CD14-positive monocyte (primary cell): ENCODE data around the gene GPR150. TPM values are rescaled to one million over a fixed set of nuclear protein-coding genes. Genes with fewer than 3 reads are reported as not detected.

Source experiments
- DNase-seq, 3 donors: peaks; one replicate each; pipeline ENCODE4 v3.0.0-alpha.2; 2011 to 2022
- H2AFZ ChIP-seq: 2 replicates; pipeline ENCODE4 v1.6.0; 2012; ENCODE audit warnings: mild to moderate bottlenecking, low read depth, low read length, inconsistent platforms; ENCODE audit not compliant: insufficient read depth, poor library complexity, severe bottlenecking
- H3K27ac ChIP-seq, 2 donors: 1 replicate in 1 of 2; 2 replicates in 1 of 2; pipeline ENCODE4 v1.5.1; 2012 to 2013; ENCODE audit warnings: low read length in 2 of 2, control low read depth in 1 of 2, inconsistent platforms in 1 of 2, low read depth in 1 of 2, mild to moderate bottlenecking in 1 of 2
- H3K27me3 ChIP-seq, 2 donors: one replicate each; pipeline versions ENCODE4 v1.6.0 to v1.6.1; 2011 to 2013; ENCODE audit warnings: low read length in 2 of 2; ENCODE audit not compliant: control insufficient read depth in 2 of 2, insufficient read depth in 2 of 2
- H3K36me3 ChIP-seq, 2 donors: replicated peaks in 1 of 2; 1 replicate in 1 of 2; 2 replicates in 1 of 2; pipeline versions ENCODE4 v1.5.1 to v1.6.1; 2012 to 2013; ENCODE audit warnings: low read length in 2 of 2, control low read depth in 1 of 2, inconsistent platforms in 1 of 2, mild to moderate bottlenecking in 1 of 2; ENCODE audit not compliant: insufficient read depth in 2 of 2, control insufficient read depth in 1 of 2
- H3K4me1 ChIP-seq, 2 donors: 1 replicate in 1 of 2; 2 replicates in 1 of 2; pipeline versions ENCODE4 v1.5.1 to v1.6.1; 2012 to 2013; ENCODE audit warnings: low read length in 2 of 2, control low read depth in 1 of 2, inconsistent platforms in 1 of 2, mild to moderate bottlenecking in 1 of 2, moderate library complexity in 1 of 2; ENCODE audit not compliant: insufficient read depth in 2 of 2, control insufficient read depth in 1 of 2
- H3K4me2 ChIP-seq: replicated peaks from 2 replicates; pipeline ENCODE3; 2012; ENCODE audit warnings: low read length, moderate library complexity, mild to moderate bottlenecking; ENCODE audit not compliant: poor library complexity, severe bottlenecking; ENCODE audit errors: extremely low read depth
- H3K4me3 ChIP-seq, 3 experiments: fragments of 200-600 bp in 1 of 3; sonication (generic) in 1 of 3; replicated peaks in 1 of 3; 1 replicate in 2 of 3; 2 replicates in 1 of 3; pipeline ENCODE4 v1.5.1; 2011 to 2013; ENCODE audit warnings: low read length in 3 of 3, mild to moderate bottlenecking in 3 of 3, control low read depth in 2 of 3, low read depth in 2 of 3, inconsistent platforms in 1 of 3, moderate library complexity in 1 of 3
- H3K79me2 ChIP-seq: 2 replicates; pipeline ENCODE4 v1.6.0; 2012; ENCODE audit warnings: mild to moderate bottlenecking, control low read depth, inconsistent platforms, low read length, moderate library complexity; ENCODE audit not compliant: insufficient read depth
- H3K9ac ChIP-seq: 2 replicates; pipeline ENCODE4 v1.6.0; 2017; ENCODE audit warnings: low read length, mild to moderate bottlenecking; ENCODE audit not compliant: insufficient read depth, poor library complexity, severe bottlenecking
- H3K9me3 ChIP-seq, 2 donors: replicated peaks in 1 of 2; 1 replicate in 1 of 2; 2 replicates in 1 of 2; pipeline versions ENCODE4 v1.5.1 to v1.6.1; 2012 to 2013; ENCODE audit warnings: low read length in 2 of 2, control low read depth in 1 of 2; ENCODE audit not compliant: control insufficient read depth in 1 of 2, insufficient read depth in 1 of 2
- H4K20me1 ChIP-seq: 2 replicates; pipeline ENCODE4 v1.6.0; 2012; ENCODE audit warnings: mild to moderate bottlenecking, low read length, control low read depth, moderate library complexity; ENCODE audit not compliant: insufficient read depth
- H3K27ac Mint-ChIP-seq, 7 donors: one replicate each; pipeline ENCODE4 v1.8.0; 2020; ENCODE audit warnings: mild to moderate bottlenecking in 7 of 7, mixed read lengths in 7 of 7, moderate library complexity in 6 of 7, inconsistent platforms in 2 of 7
- H3K27me3 Mint-ChIP-seq, 3 donors: one replicate each; pipeline ENCODE4 v1.8.0; 2021 to 2022; ENCODE audit warnings: low read depth in 3 of 3, mild to moderate bottlenecking in 3 of 3, mixed read lengths in 3 of 3, moderate library complexity in 3 of 3, inconsistent platforms in 1 of 3
- H3K36me3 Mint-ChIP-seq, 2 donors: one replicate each; pipeline ENCODE4 v1.8.0; 2020; ENCODE audit warnings: mixed read lengths in 2 of 2, inconsistent platforms in 1 of 2, mild to moderate bottlenecking in 1 of 2
- H3K4me1 Mint-ChIP-seq: one replicate; pipeline ENCODE4 v1.8.0; 2020; ENCODE audit warnings: mild to moderate bottlenecking, mixed read lengths
- H3K4me3 Mint-ChIP-seq, 2 donors: one replicate each; pipeline ENCODE4 v1.8.0; 2020; ENCODE audit warnings: mild to moderate bottlenecking in 2 of 2, mixed read lengths in 2 of 2, moderate library complexity in 1 of 2
- H3K9me3 Mint-ChIP-seq, 7 donors: one replicate each; pipeline ENCODE4 v1.8.0; 2020 to 2022; ENCODE audit warnings: mixed read lengths in 7 of 7, mild to moderate bottlenecking in 6 of 7, moderate library complexity in 6 of 7, inconsistent platforms in 2 of 7
- WGBS: methylation state at CpG from one replicate; pipeline ENCODE4 v1.1.5; 2013; ENCODE audit warnings: missing lambda C conversion rate; ENCODE audit not compliant: insufficient coverage; 5-methylcytosine and 5-hydroxymethylcytosine counted together
- intact Hi-C, 2 donors: fragments of 100-400 bp; cut with micrococcal nuclease; formaldehyde crosslinking; loops; one replicate each; pipeline versions ENCODE4 v1.15.0 to v1.15.1; 2023
- polyA plus RNA-seq, 3 donors: library from polyadenylated mRNA; depleted of rRNA in 1 of 3; unstranded in 2 of 3; stranded (reverse) in 1 of 3; fragments of 300-500 nt in 2 of 3; fragments of >200 nt in 1 of 3; fragmentation: Illumina TruSeq in 2 of 3; gene quantifications; 1 replicate in 2 of 3; 2 replicates in 1 of 3; pipeline ENCODE4 v1.2.3, GENCODE V29; 2012 to 2021
- TF ChIP-seq, protein P1 (sequence below): fragments of 200-600 bp; IDR thresholded peaks from one replicate; pipeline ENCODE4 v1.8.0; 2022; ENCODE audit warnings: antibody characterized with exemption, mild to moderate bottlenecking

Gene GPR150
- polyA plus RNA-seq, 3 donors = not detected

DNA sequence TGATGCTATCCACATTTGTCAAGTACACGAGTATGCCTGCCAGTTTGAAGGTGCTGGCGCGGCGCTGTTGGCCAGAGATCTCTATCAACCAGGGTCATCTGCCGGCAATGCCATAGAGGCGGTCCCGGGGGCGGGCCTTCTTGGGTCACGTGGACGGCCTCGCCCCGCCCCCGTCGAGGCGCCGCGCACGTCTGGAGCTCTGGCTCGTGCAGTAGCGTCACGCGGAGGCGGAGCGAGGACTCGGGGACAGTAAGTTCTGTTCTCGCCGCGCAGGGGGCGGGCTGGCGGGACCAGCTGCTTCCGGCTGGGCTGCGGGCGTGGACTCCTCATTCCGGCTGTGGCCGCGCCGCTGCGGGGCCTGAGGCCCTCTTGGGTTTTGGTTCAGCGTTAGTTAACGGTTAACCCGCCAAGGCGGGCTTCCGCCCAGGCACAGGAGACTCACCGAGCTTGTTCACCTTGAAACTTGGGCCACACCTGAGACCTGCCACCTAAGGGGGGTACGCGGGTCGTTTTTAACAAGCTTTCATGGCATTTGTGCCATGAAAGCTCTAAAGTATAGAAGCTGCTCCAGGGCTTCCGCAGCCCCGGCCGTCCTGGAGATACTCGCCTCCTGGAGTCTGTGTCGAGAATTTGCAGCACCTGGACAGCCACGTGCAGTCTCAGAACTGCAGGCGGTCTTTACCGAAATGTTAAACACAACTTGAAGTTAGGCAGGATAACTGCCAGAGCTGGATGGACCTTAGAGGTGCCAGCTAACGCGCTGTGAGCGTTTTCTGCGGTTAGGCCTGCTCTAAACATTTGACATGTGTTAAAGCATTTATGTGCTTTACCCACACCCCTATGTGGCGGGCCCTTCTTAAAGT is 26.9 kb downstream of the GPR150 start, which contains the start of gene RFESD:
Gene RFESD, plus strand, starts transcription at position 209 of the 863 bp plus-strand sequence. CDS start 5,495 bp downstream, outside the sequence.
- no peaks in the 10 kb centered on the region for H3K36me3 ChIP-seq
- peak within 1 kb of the TSS; percentile 84 to 89 for H3K4me3 Mint-ChIP-seq
- peaks cover 13% of the 10 kb centered on the region for H3K4me1 Mint-ChIP-seq
- H3K9me3 ChIP-seq = no peaks in the 10 kb centered on the region
- H3K27ac ChIP-seq = peak within 1 kb of the TSS; percentile 49 to 82
- H3K36me3 Mint-ChIP-seq = no peaks in the 10 kb centered on the region
- H3K4me2 ChIP-seq = peak within 1 kb of the TSS; percentile 92
- peak; percentile 96 to 97 (median 97) for DNase-seq
- H3K27ac Mint-ChIP-seq = peak within 1 kb of the TSS; percentile 78 to 92 (median 86)
- H3K9ac ChIP-seq = peak within 1 kb of the TSS; percentile 75
- peaks cover 0 to 1% (median 0%) of the 10 kb centered on the region in 7 donors for H3K9me3 Mint-ChIP-seq
- peaks cover 12 to 15% of the 10 kb centered on the region in 2 donors for H3K4me1 ChIP-seq
- H3K4me3 ChIP-seq = peak within 1 kb of the TSS; percentile 47 to 82 (median 50)
- peak within 1 kb of the TSS; percentile 97 for H2AFZ ChIP-seq
- H3K27me3 Mint-ChIP-seq = peaks cover 0 to 1% (median 0%) of the 10 kb centered on the region in 3 donors
- intact Hi-C loops = loop anchor here (5.0 kb wide), 2 partner anchors 94 to 201 kb away; partner anchors contain the start of gene SKIC3 (in 1 of the 2)
- WGBS = under 1% methylated on average over 58 of the region's 60 CpGs
- TF ChIP-seq, protein P1, sequence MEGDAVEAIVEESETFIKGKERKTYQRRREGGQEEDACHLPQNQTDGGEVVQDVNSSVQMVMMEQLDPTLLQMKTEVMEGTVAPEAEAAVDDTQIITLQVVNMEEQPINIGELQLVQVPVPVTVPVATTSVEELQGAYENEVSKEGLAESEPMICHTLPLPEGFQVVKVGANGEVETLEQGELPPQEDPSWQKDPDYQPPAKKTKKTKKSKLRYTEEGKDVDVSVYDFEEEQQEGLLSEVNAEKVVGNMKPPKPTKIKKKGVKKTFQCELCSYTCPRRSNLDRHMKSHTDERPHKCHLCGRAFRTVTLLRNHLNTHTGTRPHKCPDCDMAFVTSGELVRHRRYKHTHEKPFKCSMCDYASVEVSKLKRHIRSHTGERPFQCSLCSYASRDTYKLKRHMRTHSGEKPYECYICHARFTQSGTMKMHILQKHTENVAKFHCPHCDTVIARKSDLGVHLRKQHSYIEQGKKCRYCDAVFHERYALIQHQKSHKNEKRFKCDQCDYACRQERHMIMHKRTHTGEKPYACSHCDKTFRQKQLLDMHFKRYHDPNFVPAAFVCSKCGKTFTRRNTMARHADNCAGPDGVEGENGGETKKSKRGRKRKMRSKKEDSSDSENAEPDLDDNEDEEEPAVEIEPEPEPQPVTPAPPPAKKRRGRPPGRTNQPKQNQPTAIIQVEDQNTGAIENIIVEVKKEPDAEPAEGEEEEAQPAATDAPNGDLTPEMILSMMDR = no peak
- no peaks in the 10 kb centered on the region for H3K27me3 ChIP-seq
- H3K79me2 ChIP-seq = no peaks in the 10 kb centered on the region
- no peaks in the 10 kb centered on the region for H4K20me1 ChIP-seq

DNA sequence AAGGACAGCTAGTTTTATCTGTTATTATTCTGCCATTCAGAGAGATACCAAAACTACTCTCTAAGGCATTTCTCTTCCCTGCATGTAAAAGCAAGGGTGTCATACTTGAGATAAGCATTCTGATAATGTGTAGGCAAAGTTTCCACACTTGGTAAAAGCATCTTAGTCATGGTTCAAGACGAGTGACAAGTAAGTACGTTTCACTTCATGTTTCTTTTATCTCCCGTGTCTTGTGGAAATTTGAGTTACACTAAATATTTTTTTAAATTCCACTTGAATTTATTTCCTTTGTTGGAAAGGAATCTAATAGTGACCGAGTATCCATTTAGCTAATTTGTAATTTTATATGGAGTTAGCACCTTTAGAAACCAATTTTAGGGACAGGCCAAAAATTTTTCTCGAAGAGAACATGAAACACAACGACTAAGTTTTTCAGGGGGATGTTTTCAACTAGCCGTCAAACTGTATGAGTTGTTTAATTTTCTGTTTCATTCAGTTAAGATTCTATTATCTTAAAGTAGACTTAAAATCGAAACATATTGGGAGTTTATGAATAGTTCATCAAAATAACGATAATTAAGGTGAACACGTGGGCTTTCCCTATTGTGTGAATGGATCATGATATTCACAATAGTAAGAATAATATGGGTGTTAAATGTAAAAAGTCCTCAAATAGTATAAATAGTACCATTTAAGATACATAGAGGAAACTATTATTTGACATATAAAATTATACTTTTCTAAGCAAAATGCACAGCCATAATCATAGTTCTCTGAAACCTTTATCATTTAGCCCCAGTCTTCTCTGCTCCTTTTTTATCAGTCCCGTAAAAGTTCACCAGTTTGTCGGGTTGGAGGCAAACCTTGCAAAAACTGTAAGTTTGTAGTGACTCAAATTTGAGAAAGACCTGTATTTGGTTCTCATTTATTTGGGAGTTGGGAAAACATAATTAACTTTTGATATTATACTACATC is 28.3 kb downstream of the GPR150 start:
- H3K9ac ChIP-seq = no peak overlapping the region
- TF ChIP-seq, protein P1 = no peak
- H3K36me3 Mint-ChIP-seq = no peaks in the 10 kb centered on the region
- H3K4me1 ChIP-seq = peaks cover 12 to 15% of the 10 kb centered on the region in 2 donors
- no peaks in the 10 kb centered on the region for H3K27me3 ChIP-seq
- H4K20me1 ChIP-seq = no peaks in the 10 kb centered on the region
- H3K27me3 Mint-ChIP-seq = no peaks in the 10 kb centered on the region
- no peak overlapping the region for H3K27ac ChIP-seq
- H3K9me3 Mint-ChIP-seq = peaks cover 0 to 1% (median 0%) of the 10 kb centered on the region in 7 donors
- H3K4me1 Mint-ChIP-seq = peaks cover 13% of the 10 kb centered on the region
- intact Hi-C loops = loop anchor here (5.0 kb wide), 2 partner anchors 96 to 199 kb away; partner anchors contain the start of gene SKIC3 (in 1 of the 2)
- WGBS = no CpG with 5 or more reads among the region's 12 CpGs
- no peak overlapping the region for H3K4me3 Mint-ChIP-seq
- no peak overlapping the region for H3K27ac Mint-ChIP-seq
- H2AFZ ChIP-seq = peak overlapping the region; percentile 97
- H3K9me3 ChIP-seq = no peaks in the 10 kb centered on the region
- no peak overlapping the region for H3K4me3 ChIP-seq
- peak in 2 of 3 donors; percentile 13 to 25 for DNase-seq
- peak overlapping the region; percentile 92 for H3K4me2 ChIP-seq
- no peaks in the 10 kb centered on the region for H3K36me3 ChIP-seq
- H3K79me2 ChIP-seq = no peaks in the 10 kb centered on the region
